ENCODE data around the gene SLC16A10. TPM values are rescaled to one million over a fixed set of nuclear protein-coding genes. Genes with fewer than 3 reads are reported as not detected.

SLC16A10 gene
- total and polyA plus RNA-seq, 2 of the 13 experiments (the other 11 are each of a cell fraction or from before 2014, with no cell fraction given): 8.2 to 20.1 TPM

- TF ChIP-seq ZBTB34 (CRISPR knock-in tag; IDR thresholded peaks at IDR 0.05) (no peak; the same call in 1 of the 2 replicates), ZNF580 (CRISPR knock-in tag; IDR thresholded peaks at IDR 0.05; ENCODE audit: borderline replicate concordance, low read depth) (peak; percentile 90; the same call in 1 of the 2 replicates), IRF9 (CRISPR knock-in tag; IDR thresholded peaks at IDR 0.05; ENCODE audit: borderline replicate concordance) (no peak), ZNF30 (CRISPR knock-in tag; IDR thresholded peaks at IDR 0.05) (no peak), HDAC1 (CRISPR knock-in tag; IDR thresholded peaks at IDR 0.05) (peak; percentile 76), ATF1 (CRISPR knock-in tag; IDR thresholded peaks at IDR 0.05) (no peak), ZNF570 (CRISPR knock-in tag; IDR thresholded peaks at IDR 0.05; ENCODE audit: borderline replicate concordance) (no peak), ZNF484 (CRISPR knock-in tag; IDR thresholded peaks at IDR 0.05; ENCODE audit: borderline replicate concordance, low read depth) (no peak), MTERF4 (CRISPR knock-in tag; IDR thresholded peaks at IDR 0.05) (no peak), ATF3 (CRISPR knock-in tag; IDR thresholded peaks at IDR 0.05) (peak; percentile 33; the same call in 1 of the 2 replicates), ZNF264 (CRISPR knock-in tag; IDR thresholded peaks at IDR 0.05) (no peak), ZNF207 (IDR thresholded peaks at IDR 0.05; ENCODE audit: borderline replicate concordance) (no peak), ARHGAP35 (CRISPR knock-in tag; IDR thresholded peaks at IDR 0.05; ENCODE audit: borderline replicate concordance) (no peak), ZNF326 (CRISPR knock-in tag; IDR thresholded peaks at IDR 0.05; ENCODE audit: borderline replicate concordance) (no peak), NFIB (CRISPR knock-in tag; IDR thresholded peaks at IDR 0.05; ENCODE audit: borderline replicate concordance) (no peak), E2F5 (CRISPR knock-in tag; conservative IDR thresholded peaks at IDR 0.05) (no peak), HNRNPUL1 (IDR thresholded peaks at IDR 0.05; ENCODE audit: low read depth, low read length) (no peak), ZNF317 (CRISPR knock-in tag; IDR thresholded peaks at IDR 0.05) (no peak; the same call in 1 of the 2 replicates), CBFB (CRISPR knock-in tag; IDR thresholded peaks at IDR 0.05) (peak; percentile 79; the same call in 1 of the 2 replicates), ZNF770 (CRISPR knock-in tag; IDR thresholded peaks at IDR 0.05) (peak; percentile 20; the same call in 1 of the 2 replicates), ZNF746 (CRISPR knock-in tag; IDR thresholded peaks at IDR 0.05) (peak; percentile 61; the same call in 1 of the 2 replicates)
Measured at GRCh38 chr6:111105578-111105977, 18.3 kb downstream of the SLC16A10 start (continued).
